GM19438 (cell line): ENCODE results near the gene ARID5B.

ENCODE experiments used
- ATAC-seq: cut with Tn5 transposase; IDR thresholded peaks from one replicate; pipeline ENCODE4 v1.9.1; 2021; ENCODE audit warnings: low read depth; ENCODE audit not compliant: unreplicated experiment

ARID5B gene

GRCh38 chr10:62045765-62046521, 144.4 kb downstream of the ARID5B start:
- ATAC-seq, result no peak

GRCh38 chr10:62046522-62047227, 145.2 kb downstream of the ARID5B start:
- ATAC-seq, result peak; percentile 31

GRCh38 chr10:62047228-62047892, 145.9 kb downstream of the ARID5B start:
- no peak for ATAC-seq

- no peak for ATAC-seq
Measured at GRCh38 chr10:62047960-62048383, 146.5 kb downstream of the ARID5B start.

GRCh38 chr10:62048470-62048869, 147.0 kb downstream of the ARID5B start:
- ATAC-seq, result no peak

- ATAC-seq, result no peak
Measured at GRCh38 chr10:62048919-62049623, 147.6 kb downstream of the ARID5B start.

GRCh38 chr10:62049624-62050345, 148.3 kb downstream of the ARID5B start:
- no peak for ATAC-seq

- ATAC-seq, result no peak
Measured at GRCh38 chr10:62050346-62050892, 148.9 kb downstream of the ARID5B start.

- peak; percentile 35 for ATAC-seq
Measured at GRCh38 chr10:62050893-62051433, 149.5 kb downstream of the ARID5B start.

- ATAC-seq, result no peak
Measured at GRCh38 chr10:62052276-62052675, 150.8 kb downstream of the ARID5B start.

GRCh38 chr10:62053860-62054259, 152.4 kb downstream of the ARID5B start:
- ATAC-seq, result no peak

- ATAC-seq, result no peak
Measured at GRCh38 chr10:62054408-62054807, 152.9 kb downstream of the ARID5B start.

- no peak for ATAC-seq
Measured at GRCh38 chr10:62054830-62055229, 153.3 kb downstream of the ARID5B start.

GRCh38 chr10:62056219-62056618, 154.7 kb downstream of the ARID5B start:
- no peak for ATAC-seq

- no peak for ATAC-seq
Measured at GRCh38 chr10:62056698-62057097, 155.2 kb downstream of the ARID5B start.

GRCh38 chr10:62057359-62057758, 155.9 kb downstream of the ARID5B start:
- no peak for ATAC-seq

- ATAC-seq, result no peak
Measured at GRCh38 chr10:62057850-62058249, 156.4 kb downstream of the ARID5B start.

GRCh38 chr10:62058476-62058875, 157.0 kb downstream of the ARID5B start:
- ATAC-seq, result no peak

GRCh38 chr10:62058896-62059216, 157.4 kb downstream of the ARID5B start:
- no peak for ATAC-seq
